Measurements from ENCODE around the gene KCNMB2. TPM values are rescaled to one million over a fixed set of nuclear protein-coding genes. Genes with fewer than 3 reads are reported as not detected.
"Not testable (repeated sequence)": the region's sequence is repeated elsewhere in the genome, so short reads cannot be mapped to it uniquely, and the experiment has no call there.

Gene KCNMB2
- total RNA-seq, 2 experiments from 2014 or later: not detected

DNA sequence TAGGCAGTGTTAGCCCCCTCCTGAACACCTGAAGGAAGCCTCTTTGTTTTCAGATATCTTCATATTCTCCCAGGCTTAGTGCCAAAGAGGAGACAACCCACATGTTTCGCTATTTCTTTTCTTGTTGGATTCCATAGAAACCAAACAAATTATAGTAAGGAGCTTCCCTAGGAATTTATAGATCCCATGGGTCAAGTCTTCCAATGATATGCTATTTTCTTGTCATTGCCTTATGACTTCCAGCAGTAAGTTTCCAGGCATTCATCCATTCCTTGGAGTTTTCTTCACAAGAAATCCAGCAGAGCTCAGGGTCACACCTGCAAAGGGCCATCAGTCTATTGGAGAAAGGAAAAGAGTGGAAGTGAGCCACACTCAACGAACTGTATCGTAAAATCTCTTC lies 9.9 kb upstream of the KCNMB2 start:
- intact Hi-C loops (cut with micrococcal nuclease): no loop called here
- no peak for DNase-seq
- Mint-ChIP-seq H3K9me3 (no peaks in the 10 kb centered on the region), H3K4me3 (no peak overlapping the region), H3K36me3 (ENCODE audit: low read depth) (no peaks in the 10 kb centered on the region), H3K4me1 (ENCODE audit: low read depth) (no peaks in the 10 kb centered on the region), H3K27ac (no peak overlapping the region), H3K27me3 (ENCODE audit: low read depth) (peaks cover 5% of the 10 kb centered on the region)
- CTCF ChIA-PET: no interaction called here

DNA sequence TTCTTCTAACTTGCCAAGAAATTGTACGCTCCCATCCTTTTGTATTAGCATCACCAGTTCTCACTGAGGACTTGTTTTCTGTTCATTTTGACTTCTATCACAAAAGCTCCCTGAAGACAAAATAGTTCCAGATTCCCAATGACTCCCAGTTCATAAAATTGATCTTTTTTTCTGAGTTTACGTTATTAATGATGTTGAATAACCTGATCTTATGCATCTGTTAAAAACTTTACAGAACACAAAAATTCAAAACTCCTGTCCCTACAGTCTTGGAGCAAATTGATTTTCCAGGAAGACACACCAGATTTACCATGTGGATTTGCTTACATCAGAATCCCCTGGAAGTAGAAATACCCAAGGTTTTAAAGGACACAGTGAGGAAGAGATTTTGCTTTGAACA lies 8.3 kb upstream of the KCNMB2 start:
- DNase-seq: no peak
- Mint-ChIP-seq H3K9me3 (peaks cover 2% of the 10 kb centered on the region), H3K36me3 (ENCODE audit: low read depth) (no peaks in the 10 kb centered on the region), H3K27me3 (ENCODE audit: low read depth) (peaks cover 7% of the 10 kb centered on the region), H3K4me1 (ENCODE audit: low read depth) (no peaks in the 10 kb centered on the region), H3K27ac (no peak overlapping the region), H3K4me3 (no peak overlapping the region)
- CTCF ChIA-PET: no interaction called here
- intact Hi-C loops (cut with micrococcal nuclease): no loop called here

DNA sequence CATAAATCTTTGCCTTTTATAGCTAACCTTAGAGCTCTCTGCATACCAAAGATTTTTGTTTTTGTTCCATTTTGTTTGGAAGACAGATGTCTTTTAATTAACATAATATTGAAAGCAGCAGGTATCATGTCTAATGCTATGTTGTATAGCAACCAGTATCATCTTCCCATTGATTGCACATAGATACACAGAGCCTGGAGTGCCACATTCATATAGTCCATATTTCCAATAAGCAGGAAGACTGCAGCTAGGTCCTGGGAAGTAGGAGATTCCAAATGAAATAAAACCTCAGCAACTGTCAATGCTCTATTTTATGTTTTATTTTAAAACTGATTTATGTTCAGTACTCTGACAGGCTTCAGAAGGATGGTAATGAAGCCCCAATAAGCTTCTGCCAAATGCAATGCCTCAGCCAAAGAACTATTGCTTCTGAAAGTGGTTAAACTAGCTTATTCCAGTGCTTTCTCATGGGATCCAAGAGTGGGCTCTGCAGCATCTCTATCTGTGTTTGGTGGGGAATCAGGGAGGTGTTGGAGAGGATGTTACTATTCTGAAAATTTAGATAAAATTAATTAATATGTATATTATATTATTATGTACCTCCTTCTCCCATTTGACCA lies 6.5 kb upstream of the KCNMB2 start:
- CTCF ChIA-PET: no interaction called here
- no peaks in the 10 kb centered on the region for H3K4me1 Mint-ChIP-seq (ENCODE audit: low read depth)
- no peak overlapping the region for H3K4me3 Mint-ChIP-seq
- no peak for DNase-seq
- intact Hi-C loops (cut with micrococcal nuclease): no loop called here
- no peaks in the 10 kb centered on the region for H3K36me3 Mint-ChIP-seq (ENCODE audit: low read depth)
- H3K9me3 Mint-ChIP-seq: peaks cover 2% of the 10 kb centered on the region
- no peak overlapping the region for H3K27ac Mint-ChIP-seq
- peaks cover 13% of the 10 kb centered on the region for H3K27me3 Mint-ChIP-seq (ENCODE audit: low read depth)

DNA sequence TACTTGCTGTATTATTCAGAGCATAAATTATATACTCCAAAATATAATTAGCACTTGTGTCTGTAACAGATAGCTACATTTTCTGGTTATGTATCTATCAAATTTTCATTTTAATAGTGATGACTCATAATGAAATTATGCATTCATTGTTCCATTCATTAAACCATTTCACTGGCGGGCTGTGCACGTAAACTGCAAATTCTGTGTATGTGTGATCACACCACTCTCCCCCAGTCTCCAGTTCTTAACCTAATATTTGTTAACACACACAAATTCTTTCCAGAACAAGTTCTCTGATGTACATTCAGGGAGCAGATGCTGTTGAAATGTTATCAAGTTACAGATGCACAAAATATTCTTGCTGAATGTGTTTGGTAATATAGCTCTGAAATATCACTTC lies 3.8 kb upstream of the KCNMB2 start:
- no peak overlapping the region for H3K4me3 Mint-ChIP-seq
- H3K27me3 Mint-ChIP-seq (ENCODE audit: low read depth): peaks cover 36% of the 10 kb centered on the region
- intact Hi-C loops (cut with micrococcal nuclease): no loop called here
- H3K4me1 Mint-ChIP-seq (ENCODE audit: low read depth): peaks cover 12% of the 10 kb centered on the region
- H3K9me3 Mint-ChIP-seq: peaks cover 2% of the 10 kb centered on the region
- no peak overlapping the region for H3K27ac Mint-ChIP-seq
- no peaks in the 10 kb centered on the region for H3K36me3 Mint-ChIP-seq (ENCODE audit: low read depth)
- CTCF ChIA-PET: no interaction called here
- no peak for DNase-seq

DNA sequence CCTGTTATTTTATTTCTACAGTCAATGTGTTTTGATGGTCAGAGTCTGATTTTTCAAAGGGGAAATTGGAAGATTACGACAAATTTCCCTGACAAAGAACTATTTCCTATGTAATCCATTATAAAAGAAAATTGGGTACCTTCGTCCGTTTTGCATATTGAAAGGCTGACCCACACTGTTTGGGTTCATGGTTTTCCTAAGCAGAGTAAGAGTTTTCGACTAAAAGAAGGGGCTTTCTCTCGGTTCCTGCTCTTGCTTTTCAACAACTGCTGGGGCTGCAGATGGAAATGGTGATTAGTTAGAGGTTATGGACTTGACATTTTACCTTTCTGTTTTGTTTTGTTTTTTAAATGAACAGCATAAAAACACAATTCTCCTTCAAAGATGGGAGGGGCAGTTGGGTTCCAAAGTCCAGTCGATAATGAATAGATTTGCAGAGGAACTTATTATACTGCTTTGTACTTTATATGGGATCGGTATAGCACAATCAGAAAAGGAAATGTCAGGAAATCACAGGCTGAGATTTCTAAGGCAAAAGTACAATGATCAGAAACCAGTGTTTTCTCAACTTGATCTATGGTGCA lies 978 bp downstream of the KCNMB2 start:
- peaks cover 56% of the 10 kb centered on the region for H3K27me3 Mint-ChIP-seq (ENCODE audit: low read depth)

DNA sequence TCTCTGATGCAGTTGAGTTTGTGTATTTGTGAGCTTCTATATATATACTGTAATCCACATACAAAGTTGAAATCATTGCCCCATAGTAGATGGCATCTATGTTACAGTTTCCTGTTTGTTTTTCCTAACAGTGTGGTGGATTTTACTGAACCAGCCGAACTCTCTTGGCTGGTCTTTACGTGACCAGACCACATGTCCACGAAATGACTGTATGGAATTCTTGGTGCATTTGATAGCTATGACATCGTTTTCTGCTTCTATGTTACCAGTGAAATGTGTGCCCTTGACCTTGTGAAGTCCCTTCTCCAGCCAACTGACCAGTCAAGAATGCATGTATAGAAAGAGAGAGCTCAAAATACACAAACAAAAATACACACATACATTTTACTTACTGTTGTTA lies 1.8 kb downstream of the KCNMB2 start:
- Mint-ChIP-seq H3K4me3 (no peak overlapping the region), H3K9me3 (no peaks in the 10 kb centered on the region), H3K27ac (no peak overlapping the region), H3K27me3 (ENCODE audit: low read depth) (peaks cover 55% of the 10 kb centered on the region), H3K4me1 (ENCODE audit: low read depth) (peaks cover 12% of the 10 kb centered on the region), H3K36me3 (ENCODE audit: low read depth) (no peaks in the 10 kb centered on the region)
- no peak for DNase-seq
- intact Hi-C loops (cut with micrococcal nuclease): no loop called here
- CTCF ChIA-PET: no interaction called here

More for the DNA sequence above, 978 bp downstream of the KCNMB2 start:
- H3K4me1 Mint-ChIP-seq (ENCODE audit: low read depth): peaks cover 12% of the 10 kb centered on the region
- H3K36me3 Mint-ChIP-seq (ENCODE audit: low read depth): no peaks in the 10 kb centered on the region
- DNase-seq: no peak
- CTCF ChIA-PET: no interaction called here
- no peak overlapping the region for H3K4me3 Mint-ChIP-seq
- H3K9me3 Mint-ChIP-seq: no peaks in the 10 kb centered on the region
- H3K27ac Mint-ChIP-seq: no peak overlapping the region
- intact Hi-C loops (cut with micrococcal nuclease): no loop called here

DNA sequence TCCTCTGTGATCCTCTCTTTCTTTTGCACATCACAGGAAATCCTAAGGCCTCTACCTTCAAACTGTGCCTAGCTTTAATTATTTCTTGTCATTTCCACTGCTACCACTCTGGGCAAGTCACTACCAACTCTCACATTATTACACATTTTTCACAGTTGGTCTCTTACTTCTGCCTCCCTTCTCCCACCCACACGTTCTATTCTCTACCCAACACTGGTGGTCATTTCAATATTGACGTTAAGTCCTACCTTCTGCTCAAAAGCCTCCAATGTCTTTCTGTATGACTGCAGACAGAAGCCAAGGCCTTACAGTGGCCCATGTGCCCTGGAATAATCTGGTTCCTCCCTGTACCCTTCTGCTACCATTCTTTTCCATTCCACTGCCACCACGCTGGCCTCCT lies 3.9 kb downstream of the KCNMB2 start:
- no peak for DNase-seq
- H3K4me1 Mint-ChIP-seq (ENCODE audit: low read depth): peaks cover 12% of the 10 kb centered on the region
- no peak overlapping the region for H3K4me3 Mint-ChIP-seq
- peaks cover 47% of the 10 kb centered on the region for H3K27me3 Mint-ChIP-seq (ENCODE audit: low read depth)
- intact Hi-C loops (cut with micrococcal nuclease): no loop called here
- H3K36me3 Mint-ChIP-seq (ENCODE audit: low read depth): no peaks in the 10 kb centered on the region
- CTCF ChIA-PET: no interaction called here
- no peak overlapping the region for H3K27ac Mint-ChIP-seq
- H3K9me3 Mint-ChIP-seq: no peaks in the 10 kb centered on the region

DNA sequence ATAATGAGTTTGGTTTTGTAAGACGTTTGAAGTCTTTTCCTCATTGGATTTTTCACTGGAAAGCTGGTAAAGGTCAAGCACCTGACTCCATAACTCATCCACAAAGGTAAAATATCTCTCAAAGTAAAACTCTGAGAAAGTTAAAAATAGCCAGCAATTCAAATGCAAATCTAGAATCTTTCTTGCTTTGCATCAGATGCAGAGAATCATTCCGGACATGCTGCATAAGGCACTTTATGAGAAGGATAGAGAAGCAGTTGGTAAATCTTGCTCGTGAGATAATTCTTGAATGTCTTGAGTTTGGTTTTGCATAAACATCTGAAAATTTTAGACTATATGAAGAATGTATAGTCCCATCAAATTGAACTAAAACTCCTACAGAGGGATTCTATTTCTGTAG lies 9.1 kb downstream of the KCNMB2 start:
- peaks cover 10% of the 10 kb centered on the region for H3K27me3 Mint-ChIP-seq (ENCODE audit: low read depth)
- no peaks in the 10 kb centered on the region for H3K4me1 Mint-ChIP-seq (ENCODE audit: low read depth)
- H3K4me3 Mint-ChIP-seq: no peak overlapping the region
- no peaks in the 10 kb centered on the region for H3K36me3 Mint-ChIP-seq (ENCODE audit: low read depth)
- intact Hi-C loops (cut with micrococcal nuclease): no loop called here
- H3K27ac Mint-ChIP-seq: no peak overlapping the region
- CTCF ChIA-PET: no interaction called here
- no peaks in the 10 kb centered on the region for H3K9me3 Mint-ChIP-seq
- no peak for DNase-seq

DNA sequence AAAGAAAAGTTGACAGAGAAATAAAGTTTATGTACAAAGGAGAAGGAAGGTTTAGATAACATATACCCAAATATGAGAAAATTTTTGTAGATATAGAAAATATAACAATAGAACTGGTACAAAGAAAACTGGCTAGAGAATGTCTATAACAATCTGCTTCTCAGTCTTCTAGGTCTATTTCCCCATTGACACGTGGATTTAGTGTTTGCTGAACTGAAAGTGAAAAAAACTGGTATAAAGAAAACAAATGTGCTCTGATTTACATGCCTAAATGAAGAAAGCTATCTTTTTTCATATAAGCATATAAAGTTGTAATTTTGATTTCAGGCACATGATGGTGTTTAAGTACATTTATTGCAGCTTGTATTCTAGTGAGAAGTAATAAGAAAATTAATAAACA lies 9.8 kb downstream of the KCNMB2 start:
- no peaks in the 10 kb centered on the region for H3K4me1 Mint-ChIP-seq (ENCODE audit: low read depth)
- H3K36me3 Mint-ChIP-seq (ENCODE audit: low read depth): no peaks in the 10 kb centered on the region
- H3K4me3 Mint-ChIP-seq: no peak overlapping the region
- intact Hi-C loops (cut with micrococcal nuclease): no loop called here
- CTCF ChIA-PET: no interaction called here
- H3K27me3 Mint-ChIP-seq (ENCODE audit: low read depth): peaks cover 6% of the 10 kb centered on the region
- H3K9me3 Mint-ChIP-seq: no peaks in the 10 kb centered on the region
- no peak for DNase-seq
- H3K27ac Mint-ChIP-seq: no peak overlapping the region

DNA sequence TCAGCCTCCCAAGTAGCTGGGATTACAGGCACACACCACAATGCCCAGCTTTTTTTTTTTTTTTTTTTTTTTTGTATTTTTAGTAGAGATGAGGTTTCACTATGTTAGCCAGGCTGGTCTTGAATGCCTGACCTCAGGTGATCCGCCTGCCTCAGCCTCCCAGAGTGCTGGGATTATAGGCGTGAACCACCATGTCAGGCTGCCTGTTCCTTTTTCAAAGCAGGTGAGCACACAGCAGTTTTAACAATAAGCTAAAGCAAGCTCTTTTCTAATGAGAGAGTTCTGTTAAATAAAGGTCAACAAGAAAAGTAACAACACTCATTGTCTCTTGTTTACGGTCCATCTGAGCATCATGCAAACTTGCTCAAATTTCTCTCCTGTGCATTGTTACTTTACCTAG lies 13.2 kb downstream of the KCNMB2 start:
- H3K27me3 Mint-ChIP-seq (ENCODE audit: low read depth); H3K27ac Mint-ChIP-seq; CTCF ChIA-PET; H3K4me1 Mint-ChIP-seq (ENCODE audit: low read depth); H3K9me3 Mint-ChIP-seq; H3K36me3 Mint-ChIP-seq (ENCODE audit: low read depth); intact Hi-C loops (cut with micrococcal nuclease); H3K4me3 Mint-ChIP-seq; DNase-seq: not testable (repeated sequence)

DNA sequence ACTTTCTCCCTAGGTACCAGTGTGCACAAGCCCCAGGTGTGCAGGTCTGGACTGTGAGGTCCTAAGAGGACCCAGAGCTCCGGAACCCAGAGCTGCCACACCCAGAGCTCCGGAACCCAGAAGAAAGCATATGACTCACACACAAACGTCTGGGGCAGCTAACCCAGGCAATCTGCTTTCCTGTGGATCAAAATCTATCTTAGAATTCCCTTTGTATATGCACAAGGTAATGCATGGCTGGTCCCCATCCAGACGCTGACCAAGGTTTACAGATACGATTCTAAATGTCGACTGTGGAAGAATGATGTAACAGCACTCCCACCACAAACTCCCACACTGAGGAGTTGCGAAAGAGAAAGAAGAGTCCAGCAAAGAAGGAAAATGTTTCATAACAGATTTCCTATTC lies 15.7 kb downstream of the KCNMB2 start:
- H3K27ac Mint-ChIP-seq: no peak overlapping the region
- H3K27me3 Mint-ChIP-seq (ENCODE audit: low read depth): no peaks in the 10 kb centered on the region
- no peaks in the 10 kb centered on the region for H3K4me1 Mint-ChIP-seq (ENCODE audit: low read depth)
- H3K36me3 Mint-ChIP-seq (ENCODE audit: low read depth): no peaks in the 10 kb centered on the region
- DNase-seq: no peak
- intact Hi-C loops (cut with micrococcal nuclease): no loop called here
- no peak overlapping the region for H3K4me3 Mint-ChIP-seq
- H3K9me3 Mint-ChIP-seq: no peaks in the 10 kb centered on the region
- CTCF ChIA-PET: no interaction called here

DNA sequence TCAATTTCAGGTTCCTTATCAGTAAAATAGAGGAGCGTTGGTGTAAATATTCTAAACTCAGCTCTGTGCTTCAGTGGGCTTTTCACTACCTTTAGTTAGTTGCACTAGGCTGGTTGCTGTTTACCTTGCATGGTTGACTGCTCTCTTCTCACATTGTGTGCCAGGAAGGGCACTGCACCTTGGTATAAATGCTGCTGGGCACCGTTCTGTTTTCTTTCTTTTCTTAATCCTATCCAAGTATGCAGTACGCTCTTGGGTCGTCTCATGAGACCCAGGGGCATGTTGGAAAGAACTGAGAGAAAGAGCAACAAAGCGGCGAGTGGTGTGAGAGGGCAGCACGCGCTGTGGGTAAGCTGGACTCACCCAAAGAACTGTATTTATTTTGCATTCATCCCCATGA lies 22.4 kb downstream of the KCNMB2 start:
- no peak overlapping the region for H3K4me3 Mint-ChIP-seq
- CTCF ChIA-PET: no interaction called here
- peaks cover 8% of the 10 kb centered on the region for H3K27me3 Mint-ChIP-seq (ENCODE audit: low read depth)
- no peaks in the 10 kb centered on the region for H3K36me3 Mint-ChIP-seq (ENCODE audit: low read depth)
- intact Hi-C loops (cut with micrococcal nuclease): no loop called here
- no peak overlapping the region for H3K27ac Mint-ChIP-seq
- DNase-seq: no peak
- no peaks in the 10 kb centered on the region for H3K9me3 Mint-ChIP-seq
- no peaks in the 10 kb centered on the region for H3K4me1 Mint-ChIP-seq (ENCODE audit: low read depth)

DNA sequence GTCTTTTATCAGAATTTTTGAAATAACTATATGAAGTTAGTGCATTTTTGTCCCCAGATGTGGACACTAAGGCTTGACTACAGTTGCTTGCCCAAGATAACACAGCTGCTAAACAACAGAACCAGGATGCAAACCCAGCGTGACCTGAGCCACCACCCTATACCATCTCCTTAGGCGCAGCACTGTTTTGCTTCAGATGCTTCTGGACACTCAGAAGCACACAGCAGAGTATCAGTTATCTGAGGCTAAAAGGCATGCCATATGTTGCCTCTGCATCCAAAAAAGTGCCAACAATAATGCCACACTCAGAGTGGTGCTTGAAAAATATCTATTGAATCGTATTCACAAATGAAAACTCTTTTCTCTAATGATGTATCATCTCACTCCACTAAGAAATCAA lies 24.5 kb downstream of the KCNMB2 start:
- Mint-ChIP-seq H3K36me3 (ENCODE audit: low read depth) (no peaks in the 10 kb centered on the region), H3K27me3 (ENCODE audit: low read depth) (peaks cover 8% of the 10 kb centered on the region), H3K4me1 (ENCODE audit: low read depth) (no peaks in the 10 kb centered on the region), H3K27ac (no peak overlapping the region), H3K9me3 (no peaks in the 10 kb centered on the region), H3K4me3 (no peak overlapping the region)
- DNase-seq: no peak
- CTCF ChIA-PET: no interaction called here
- intact Hi-C loops (cut with micrococcal nuclease): no loop called here

Measured in activated naive CD4-positive, alpha-beta T cell treated with anti-CD3 and anti-CD28 coated beads for 36 hours (primary cell).